Mesendoderm (in vitro differentiated cells): ENCODE data around the gene DNAJB1.
A peak's percentile ranks its signal among the peaks of the same experiment; 100 is the strongest.

ENCODE experiments used
- DNase-seq: peaks from one replicate; pipeline ENCODE4 v3.0.0; 2013
- H2AK5ac ChIP-seq: 2 replicates; pipeline ENCODE4 v1.6.1; 2013; ENCODE audit warnings: low read length, inconsistent platforms
- H2BK120ac ChIP-seq: 2 replicates; pipeline ENCODE4 v1.6.1; 2013; ENCODE audit warnings: low read depth, mild to moderate bottlenecking, low read length, moderate library complexity, mixed read lengths
- H2BK15ac ChIP-seq: replicated peaks from 2 replicates; pipeline ENCODE4 v1.6.1; 2013; ENCODE audit warnings: low read depth, mild to moderate bottlenecking, moderate library complexity
- H2BK5ac ChIP-seq: 2 replicates; pipeline ENCODE4 v1.6.1; 2013; ENCODE audit warnings: low read length, inconsistent platforms
- H3K18ac ChIP-seq: 2 replicates; pipeline ENCODE4 v1.6.1; 2013; ENCODE audit warnings: mild to moderate bottlenecking, low read length, mixed read lengths
- H3K23ac ChIP-seq: one replicate; pipeline ENCODE4 v1.6.1; 2013; ENCODE audit warnings: low read length
- H3K27ac ChIP-seq: 2 replicates; pipeline ENCODE4 v1.5.1; 2013; ENCODE audit warnings: low read depth, mild to moderate bottlenecking, inconsistent platforms, low read length, moderate library complexity
- H3K27me3 ChIP-seq: 2 replicates; pipeline ENCODE4 v1.6.1; 2013; ENCODE audit warnings: low read length, control low read depth, mild to moderate bottlenecking, inconsistent platforms; ENCODE audit not compliant: insufficient read depth, poor library complexity
- H3K36me3 ChIP-seq: 2 replicates; pipeline ENCODE4 v1.6.1; 2013; ENCODE audit warnings: low read length, inconsistent platforms; ENCODE audit not compliant: control insufficient read depth, insufficient read depth
- H3K4ac ChIP-seq: one replicate; pipeline ENCODE4 v1.6.1; 2013; ENCODE audit warnings: low read depth, mild to moderate bottlenecking, low read length, moderate library complexity
- H3K4me1 ChIP-seq: 2 replicates; pipeline ENCODE4 v1.6.1; 2013; ENCODE audit warnings: low read depth, low read length, inconsistent platforms; ENCODE audit not compliant: control insufficient read depth
- H3K4me2 ChIP-seq: 2 replicates; pipeline ENCODE4 v1.6.1; 2013; ENCODE audit warnings: low read length
- H3K4me3 ChIP-seq: 2 replicates; pipeline ENCODE4 v1.5.1; 2013; ENCODE audit warnings: mild to moderate bottlenecking, low read length
- H3K56ac ChIP-seq: one replicate; pipeline ENCODE4 v1.6.1; 2013; ENCODE audit warnings: low read length
- H3K79me1 ChIP-seq: 2 replicates; pipeline ENCODE4 v1.6.1; 2013; ENCODE audit warnings: low read length, inconsistent platforms
- H3K79me2 ChIP-seq: 2 replicates; pipeline ENCODE4 v1.6.1; 2013; ENCODE audit warnings: mild to moderate bottlenecking, low read length; ENCODE audit not compliant: control insufficient read depth, insufficient read depth
- H3K9ac ChIP-seq: 2 replicates; pipeline ENCODE4 v1.6.1; 2013; ENCODE audit warnings: low read length, inconsistent platforms
- H4K5ac ChIP-seq: one replicate; pipeline ENCODE4 v1.6.1; 2013; ENCODE audit warnings: low read length
- H4K8ac ChIP-seq: one replicate; pipeline ENCODE4 v1.6.1; 2013; ENCODE audit warnings: low read depth, mild to moderate bottlenecking, control low read depth, low read length, moderate library complexity
- WGBS: extraction: QIAGEN DNeasy Blood & Tissue Kit; methylation state at CpG from one replicate; pipeline ENCODE4 v1.1.7; 2013; ENCODE audit warnings: low lambda C conversion rate, missing lambda C conversion rate; ENCODE audit not compliant: insufficient coverage; ENCODE audit errors: extremely low coverage; 5-methylcytosine and 5-hydroxymethylcytosine counted together

DNAJB1 gene

GRCh38 chr19:14503285-14503684, 14.9 kb downstream of the DNAJB1 start:
- H3K36me3 ChIP-seq: no peaks in the 10 kb centered on the region
- H4K5ac ChIP-seq: no peak overlapping the region
- H3K56ac ChIP-seq: no peak overlapping the region
- no peak overlapping the region for H3K18ac ChIP-seq
- H3K79me1 ChIP-seq: no peaks in the 10 kb centered on the region
- no peak overlapping the region for H3K4me2 ChIP-seq
- no peak overlapping the region for H2BK5ac ChIP-seq
- H3K4me3 ChIP-seq: no peak overlapping the region
- DNase-seq: no peak
- no peak overlapping the region for H3K9ac ChIP-seq
- no peak overlapping the region for H3K27ac ChIP-seq
- no CpG with 5 or more reads among the region's 1 CpG for WGBS
- no peak overlapping the region for H2BK15ac ChIP-seq
- H2AK5ac ChIP-seq: no peak overlapping the region
- H3K27me3 ChIP-seq: no peaks in the 10 kb centered on the region
- H3K4ac ChIP-seq: no peak overlapping the region
- no peak overlapping the region for H4K8ac ChIP-seq
- no peaks in the 10 kb centered on the region for H3K4me1 ChIP-seq
- H2BK120ac ChIP-seq: no peak overlapping the region
- no peak overlapping the region for H3K23ac ChIP-seq
- H3K79me2 ChIP-seq: no peaks in the 10 kb centered on the region

DNA sequence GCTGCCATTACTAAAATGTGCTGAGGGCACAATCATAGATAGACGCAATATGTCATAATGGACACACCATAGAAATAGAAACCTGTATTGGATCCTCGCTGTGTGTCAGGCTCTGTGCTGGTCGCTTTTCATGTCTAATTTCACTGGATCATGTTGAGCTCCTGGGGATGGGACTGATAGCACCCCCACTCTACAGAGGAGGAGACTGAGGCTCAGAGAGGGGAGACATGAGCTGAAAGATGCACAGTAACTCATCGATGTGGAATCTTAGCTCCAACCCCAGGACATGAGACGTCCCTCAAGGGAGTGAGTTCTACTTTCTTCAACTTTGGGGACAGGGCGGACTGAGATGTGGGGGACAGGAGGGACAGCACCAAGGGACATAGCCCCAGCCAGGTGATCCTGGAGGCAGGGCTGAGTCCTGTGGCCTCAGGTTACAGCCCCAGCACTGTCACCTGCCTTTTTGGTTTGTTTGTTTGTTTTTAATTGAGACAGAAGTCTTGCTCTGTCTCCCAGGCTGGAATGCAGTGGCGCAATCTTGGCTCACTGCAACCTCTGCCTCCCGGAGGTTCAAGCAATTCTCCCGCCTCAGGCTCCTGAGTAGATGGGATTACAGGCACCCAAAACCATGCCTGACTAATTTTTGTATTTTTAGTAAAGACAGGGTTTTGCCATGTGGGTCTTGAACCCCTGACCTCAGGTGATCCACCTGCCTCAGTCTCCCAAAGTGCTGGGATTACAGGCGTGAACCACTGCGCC, 15.7 kb downstream of the DNAJB1 start:
- Histone ChIP-seq H3K27ac (no peak overlapping the region), H2BK120ac (no peak overlapping the region), H2BK5ac (no peak overlapping the region), H3K18ac (no peak overlapping the region), H3K56ac (no peak overlapping the region), H4K5ac (no peak overlapping the region), H2AK5ac (no peak overlapping the region), H3K36me3 (no peaks in the 10 kb centered on the region), H3K79me1 (no peaks in the 10 kb centered on the region), H3K4me3 (no peak overlapping the region), H2BK15ac (no peak overlapping the region), H3K79me2 (no peaks in the 10 kb centered on the region), H3K4ac (no peak overlapping the region), H3K4me1 (no peaks in the 10 kb centered on the region), H3K9ac (no peak overlapping the region), H4K8ac (no peak overlapping the region), H3K23ac (no peak overlapping the region), H3K27me3 (no peaks in the 10 kb centered on the region), H3K4me2 (no peak overlapping the region)
- WGBS: no CpG with 5 or more reads among the region's 11 CpGs
- peak; percentile 43 for DNase-seq

DNA sequence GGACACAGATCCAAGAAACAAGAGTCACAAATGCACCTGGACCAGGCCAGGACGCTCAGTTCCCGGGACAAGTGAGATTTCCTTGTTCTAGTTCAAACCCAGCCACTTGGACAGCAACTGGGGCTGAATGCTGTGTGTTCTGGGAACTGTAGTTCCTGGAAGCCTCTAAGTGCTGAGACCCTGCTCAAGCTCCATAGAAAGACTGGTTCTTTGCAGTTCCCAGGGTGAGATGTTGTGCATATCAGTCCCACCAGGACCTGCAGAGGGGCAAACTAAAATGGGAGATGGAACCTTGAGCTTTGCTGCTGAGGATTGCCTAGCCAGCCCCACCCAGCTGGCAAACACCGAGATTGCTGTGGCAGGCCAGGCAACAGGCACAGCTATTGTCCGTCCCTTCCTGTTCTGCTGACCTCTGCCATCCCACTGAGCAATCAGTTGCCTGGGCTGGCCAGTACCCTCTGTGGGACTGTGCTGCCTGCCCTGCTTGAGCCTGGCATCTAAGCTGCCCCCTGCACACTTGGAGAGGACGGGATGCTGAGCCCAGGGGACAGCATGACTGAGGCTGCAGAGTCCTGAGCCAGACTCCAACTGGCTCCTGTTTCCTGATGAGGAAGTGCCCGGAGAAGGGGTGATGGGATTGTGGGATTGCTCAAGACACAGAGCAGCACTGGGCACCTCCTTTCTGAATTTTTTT, 20.8 kb downstream of the DNAJB1 start:
- no peak overlapping the region for H3K4ac ChIP-seq
- DNase-seq: no peak
- peaks cover 10% of the 10 kb centered on the region for H3K79me1 ChIP-seq
- H4K8ac ChIP-seq: no peak overlapping the region
- peaks cover 2% of the 10 kb centered on the region for H3K4me1 ChIP-seq
- peaks cover 9% of the 10 kb centered on the region for H3K79me2 ChIP-seq
- H3K18ac ChIP-seq: no peak overlapping the region
- H2BK15ac ChIP-seq: no peak overlapping the region
- no peaks in the 10 kb centered on the region for H3K27me3 ChIP-seq
- H2BK120ac ChIP-seq: no peak overlapping the region
- no peak overlapping the region for H3K9ac ChIP-seq
- no peaks in the 10 kb centered on the region for H3K36me3 ChIP-seq
- peak overlapping the region; percentile 69 for H2AK5ac ChIP-seq
- H3K4me3 ChIP-seq: no peak overlapping the region
- no peak overlapping the region for H3K56ac ChIP-seq
- no peak overlapping the region for H3K27ac ChIP-seq
- H3K4me2 ChIP-seq: no peak overlapping the region
- no peak overlapping the region for H4K5ac ChIP-seq
- no peak overlapping the region for H3K23ac ChIP-seq
- no peak overlapping the region for H2BK5ac ChIP-seq
- no CpG with 5 or more reads among the region's 6 CpGs for WGBS

GRCh38 chr19:14496834-14497227, 21.4 kb downstream of the DNAJB1 start:
- WGBS: no CpG with 5 or more reads among the region's 7 CpGs
- H3K4me2 ChIP-seq: no peak overlapping the region

GRCh38 chr19:14496029-14496833, 22.0 kb downstream of the DNAJB1 start, which contains the start of gene GIPC1:
TSS of gene GIPC1 (minus strand) at chr19:14496127. CDS start at chr19:14482976, 13,151 bp downstream.
- no CpG with 5 or more reads among the region's 71 CpGs for WGBS
- no peak within 1 kb of the TSS for H3K27ac ChIP-seq

More at GRCh38 chr19:14496834-14497227, 21.4 kb downstream of the DNAJB1 start:
- Histone ChIP-seq H2BK120ac (no peak overlapping the region), H4K8ac (no peak overlapping the region), H3K23ac (no peak overlapping the region), H3K18ac (no peak overlapping the region), H3K4ac (no peak overlapping the region), H2AK5ac (peak overlapping the region; percentile 69), H3K79me2 (peaks cover 9% of the 10 kb centered on the region), H3K9ac (no peak overlapping the region), H3K27me3 (no peaks in the 10 kb centered on the region), H3K27ac (no peak overlapping the region), H4K5ac (peak overlapping the region; percentile 33), H3K79me1 (peaks cover 10% of the 10 kb centered on the region), H2BK15ac (no peak overlapping the region), H3K4me3 (no peak overlapping the region), H3K4me1 (peaks cover 2% of the 10 kb centered on the region), H3K36me3 (no peaks in the 10 kb centered on the region), H2BK5ac (no peak overlapping the region), H3K56ac (no peak overlapping the region)
- no peak for DNase-seq

More at GRCh38 chr19:14496029-14496833, 22.0 kb downstream of the DNAJB1 start, which contains the start of gene GIPC1:
- peak; percentile 99 for DNase-seq
- Histone ChIP-seq H3K4ac (peak within 1 kb of the TSS; percentile 22), H3K23ac (no peak within 1 kb of the TSS), H2AK5ac (peak within 1 kb of the TSS; percentile 69), H2BK15ac (no peak within 1 kb of the TSS), H4K8ac (no peak within 1 kb of the TSS), H3K36me3 (no peaks in the 10 kb centered on the region), H3K9ac (peak within 1 kb of the TSS; percentile 77), H3K79me1 (peaks cover 10% of the 10 kb centered on the region), H3K4me2 (peak within 1 kb of the TSS; percentile 88), H2BK5ac (no peak within 1 kb of the TSS), H3K4me1 (peaks cover 2% of the 10 kb centered on the region), H3K4me3 (peak within 1 kb of the TSS; percentile 69), H3K79me2 (peaks cover 9% of the 10 kb centered on the region), H2BK120ac (no peak within 1 kb of the TSS), H3K56ac (peak within 1 kb of the TSS; percentile 96), H3K27me3 (no peaks in the 10 kb centered on the region), H3K18ac (peak within 1 kb of the TSS; percentile 82), H4K5ac (peak within 1 kb of the TSS; percentile 33)
